HL-60/S4 (cell line): ENCODE results near the gene CTTNBP2.

ENCODE experiments used
- in situ Hi-C: fragments of 300-500 bp; cut with MboI; formaldehyde crosslinking; loops from 2 replicates; pipeline ENCODE4 v1.14.3; 2022; ENCODE audit warnings: low sequenced_read_pairs

Gene CTTNBP2

DNA sequence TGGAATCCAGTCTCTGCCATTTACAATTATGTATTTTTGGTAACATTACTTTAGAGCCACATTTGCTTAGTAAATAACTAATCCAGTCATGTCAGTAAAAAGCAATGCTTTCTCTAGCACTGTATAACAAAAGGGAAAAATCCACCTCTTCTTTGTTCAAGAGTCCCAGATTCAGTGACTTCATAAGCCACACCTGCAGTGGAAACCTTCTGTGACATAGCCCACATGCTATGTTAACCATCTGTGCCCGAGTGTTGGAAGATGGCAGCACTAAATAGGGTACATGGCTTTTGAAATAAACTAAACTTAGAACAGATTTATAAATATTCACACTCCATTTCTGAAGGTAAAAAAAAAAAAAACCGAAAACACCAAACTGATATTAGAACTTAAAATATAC, 83.0 kb downstream of the CTTNBP2 start:
- in situ Hi-C loops = no loop called here

DNA sequence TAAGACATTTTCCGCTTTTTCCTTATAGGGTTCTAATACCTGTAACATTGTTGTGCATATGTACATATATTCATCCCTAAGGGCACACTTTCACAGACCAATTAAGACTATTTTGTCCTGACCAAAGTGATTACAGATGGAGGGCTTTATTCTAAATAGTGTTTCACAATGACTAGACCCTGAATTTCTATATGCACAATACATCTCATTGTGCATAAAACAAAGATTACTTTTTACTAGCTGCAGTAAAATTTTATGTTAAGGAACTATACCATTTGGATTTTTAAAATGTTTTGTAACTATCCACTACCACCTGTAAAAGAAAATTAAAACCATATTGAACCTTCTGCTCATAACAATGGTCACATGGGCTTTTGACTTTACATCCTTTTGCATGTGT, 87.8 kb downstream of the CTTNBP2 start:
- in situ Hi-C loops = no loop called here

DNA sequence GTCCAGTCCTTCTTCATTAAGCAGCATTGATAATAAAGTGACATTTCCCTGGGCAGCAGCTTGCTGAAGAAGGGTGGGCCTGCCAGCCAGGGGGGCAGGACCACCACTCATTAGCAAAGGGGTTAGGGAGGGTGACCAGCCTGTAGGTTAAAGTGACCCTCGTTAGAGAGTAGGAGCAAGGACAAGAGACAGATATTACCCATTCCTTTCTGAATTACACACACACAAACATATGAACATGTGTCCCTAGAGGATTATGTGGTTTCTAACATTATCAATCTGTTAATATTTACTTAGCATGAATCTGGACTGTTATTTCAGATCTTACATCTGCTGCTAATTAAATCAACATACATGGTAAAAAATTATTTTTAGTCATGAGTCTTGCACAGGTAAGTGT, 88.9 kb downstream of the CTTNBP2 start:
- in situ Hi-C loops = no loop called here

DNA sequence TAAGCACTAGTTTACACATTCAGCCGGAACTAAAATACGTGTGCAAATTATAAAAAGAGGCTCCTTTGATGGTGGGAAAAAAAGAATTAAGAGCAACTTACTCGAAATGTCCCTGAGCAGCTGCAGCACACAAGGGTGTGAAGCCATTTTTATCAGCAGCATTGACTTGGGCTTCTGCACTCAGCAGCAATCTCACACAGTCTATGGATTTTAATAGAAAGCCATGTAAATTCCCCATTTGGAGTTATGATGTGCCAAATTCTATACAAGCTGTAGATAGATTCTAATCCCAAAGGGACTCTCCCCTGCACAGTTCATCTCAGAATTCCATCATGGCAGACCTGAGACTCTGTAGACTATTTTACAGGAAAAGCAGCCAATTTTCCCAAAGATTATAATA, 90.5 kb downstream of the CTTNBP2 start:
- in situ Hi-C loops = no loop called here

DNA sequence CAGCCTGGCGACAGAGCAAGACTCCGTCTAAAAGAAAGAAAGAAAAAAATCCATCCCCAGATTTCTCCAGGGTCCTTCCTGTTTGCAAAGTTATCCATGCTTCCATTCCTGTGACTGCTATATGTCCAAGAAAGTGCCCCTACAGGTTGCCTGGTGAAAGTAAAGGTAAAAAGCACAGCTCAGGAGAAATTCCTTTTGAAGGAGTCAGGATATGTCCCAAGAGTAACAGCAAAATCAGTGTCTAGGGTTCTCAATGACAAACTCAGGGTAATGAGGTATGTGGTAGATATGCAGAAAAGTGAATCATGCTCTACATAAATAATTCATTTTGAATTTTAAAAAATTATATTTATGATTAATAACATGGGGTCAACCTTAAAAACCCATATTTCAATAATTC, 91.5 kb downstream of the CTTNBP2 start:
- in situ Hi-C loops = no loop called here

DNA sequence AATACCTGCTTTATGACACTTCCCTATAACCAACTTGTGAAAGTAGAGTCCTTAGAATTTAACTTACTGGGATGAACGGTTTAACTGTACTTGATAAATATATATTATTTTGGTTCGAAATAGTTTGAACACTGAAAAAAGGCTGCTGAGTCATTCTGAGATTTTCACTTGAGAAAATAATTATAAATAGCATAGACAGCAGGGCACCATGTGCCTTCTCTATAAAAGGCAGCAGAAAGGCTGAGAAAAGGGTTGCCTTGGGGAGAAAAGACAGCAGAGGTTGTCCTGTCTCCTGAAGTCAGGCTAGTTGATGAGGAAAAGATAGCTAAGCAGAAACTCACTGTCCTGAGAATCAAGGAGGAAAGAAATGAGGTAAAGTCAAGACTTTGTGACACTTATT, 92.4 kb downstream of the CTTNBP2 start:
- in situ Hi-C loops = no loop called here

DNA sequence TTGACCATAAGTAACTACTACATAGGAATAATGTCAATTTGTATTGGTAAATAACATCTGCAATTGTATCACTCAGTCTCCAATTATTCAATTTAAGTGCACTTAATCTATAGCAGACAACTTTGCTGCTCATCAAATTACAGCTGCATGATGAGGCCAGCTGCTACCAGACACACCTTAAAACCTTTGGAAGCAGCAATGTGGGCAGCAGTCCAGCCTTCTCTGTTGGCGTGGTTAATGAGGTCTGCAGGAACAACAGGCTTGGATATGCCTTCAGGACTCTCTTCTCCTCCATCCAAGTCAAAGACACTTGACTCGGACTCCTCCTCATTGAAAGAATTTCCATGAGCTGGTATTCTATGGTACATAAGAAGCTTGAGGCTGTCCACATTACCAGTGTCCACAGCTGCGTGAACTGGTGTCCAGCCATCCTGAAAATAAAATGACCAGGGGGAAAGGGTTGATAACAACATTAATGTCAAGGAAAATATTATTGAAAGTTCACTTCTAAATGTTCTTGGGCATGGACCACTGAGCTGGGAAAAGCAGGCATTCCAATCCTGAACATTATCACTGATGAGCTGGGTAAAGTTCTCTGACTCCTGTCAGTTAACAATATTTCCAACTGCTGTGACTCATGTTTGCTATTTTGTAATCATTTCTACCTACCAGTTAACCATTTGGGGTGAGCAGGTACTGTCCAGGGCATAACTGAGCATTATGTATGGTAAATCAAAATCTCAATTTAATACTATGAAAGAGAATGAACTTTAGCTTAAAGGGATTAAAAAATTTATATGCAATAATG, 95.7 kb downstream of the CTTNBP2 start:
- in situ Hi-C loops = no loop called here

DNA sequence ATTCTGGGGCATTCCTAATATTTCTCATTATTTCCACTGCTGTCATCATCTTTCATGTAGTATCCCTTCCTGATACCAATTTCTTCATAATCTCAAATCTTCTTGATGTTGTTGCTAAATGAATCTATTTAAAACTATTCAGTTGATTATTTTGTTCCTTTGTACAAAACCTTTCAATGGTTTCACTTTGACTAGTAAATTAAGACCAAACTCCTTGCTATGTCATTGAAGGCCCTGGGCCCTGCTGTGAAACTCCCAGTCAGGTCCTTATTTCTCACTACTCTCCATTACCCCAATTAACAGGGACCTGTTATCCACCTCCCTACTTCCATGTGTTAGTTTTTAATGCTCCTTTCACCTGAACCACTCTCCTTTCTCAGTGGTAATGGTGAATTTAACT, 97.0 kb downstream of the CTTNBP2 start:
- in situ Hi-C loops = no loop called here

DNA sequence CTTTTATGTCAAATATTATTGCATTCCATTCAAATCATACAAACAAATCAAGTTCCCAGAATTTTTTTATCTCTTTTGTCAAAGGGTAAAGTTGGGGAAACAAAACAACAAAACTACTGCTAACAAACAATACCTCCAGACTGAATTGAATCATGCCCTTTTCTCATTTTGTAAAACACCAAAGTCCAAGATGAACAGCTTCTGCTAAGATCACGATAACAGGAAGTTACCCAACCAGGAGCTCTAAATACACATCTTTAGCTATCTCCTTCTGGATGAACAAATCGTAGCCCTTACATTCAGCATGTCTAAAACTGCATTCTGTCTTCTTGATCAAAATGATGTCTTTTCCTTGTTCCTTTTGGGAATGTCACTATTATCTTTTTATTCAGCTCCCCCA, 97.4 kb downstream of the CTTNBP2 start:
- in situ Hi-C loops = no loop called here

DNA sequence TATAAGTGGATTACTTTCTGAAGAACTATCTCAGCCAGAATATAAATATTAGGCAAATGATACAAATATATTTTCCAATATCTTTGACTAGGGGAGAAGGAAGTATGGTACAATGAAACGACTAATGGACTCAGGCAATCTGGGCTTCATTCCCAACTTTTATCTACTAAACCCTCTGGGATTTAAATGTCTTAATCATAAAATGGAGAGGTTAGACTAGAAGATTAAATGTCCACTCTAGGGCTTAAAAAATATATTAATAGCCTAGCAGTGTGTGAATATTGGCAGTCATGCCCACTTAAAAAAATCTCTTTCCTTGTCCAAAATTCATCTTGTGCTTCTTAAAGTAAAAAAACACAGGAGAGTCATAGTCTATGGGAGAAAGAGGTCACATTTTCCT, 98.3 kb downstream of the CTTNBP2 start:
- in situ Hi-C loops = no loop called here

DNA sequence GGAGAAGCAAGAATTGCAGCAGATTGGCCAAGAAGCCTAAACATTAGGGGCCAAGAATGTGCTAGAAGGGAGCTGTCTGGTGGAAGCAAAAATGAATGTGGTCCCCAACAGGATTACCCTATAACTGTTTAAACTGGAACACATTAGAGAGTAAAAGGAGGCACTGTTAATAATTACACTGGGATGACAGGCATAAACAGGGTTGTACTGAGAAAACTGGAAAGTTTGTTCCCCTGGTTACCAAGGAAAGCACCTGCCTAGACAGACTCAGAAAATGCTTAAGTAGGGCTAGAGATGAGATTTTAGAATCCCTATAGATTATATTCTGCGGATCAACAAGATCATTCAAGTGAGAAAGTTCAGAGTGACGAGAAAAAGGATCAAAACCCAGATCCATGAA, 100.8 kb downstream of the CTTNBP2 start:
- in situ Hi-C loops = no loop called here

DNA sequence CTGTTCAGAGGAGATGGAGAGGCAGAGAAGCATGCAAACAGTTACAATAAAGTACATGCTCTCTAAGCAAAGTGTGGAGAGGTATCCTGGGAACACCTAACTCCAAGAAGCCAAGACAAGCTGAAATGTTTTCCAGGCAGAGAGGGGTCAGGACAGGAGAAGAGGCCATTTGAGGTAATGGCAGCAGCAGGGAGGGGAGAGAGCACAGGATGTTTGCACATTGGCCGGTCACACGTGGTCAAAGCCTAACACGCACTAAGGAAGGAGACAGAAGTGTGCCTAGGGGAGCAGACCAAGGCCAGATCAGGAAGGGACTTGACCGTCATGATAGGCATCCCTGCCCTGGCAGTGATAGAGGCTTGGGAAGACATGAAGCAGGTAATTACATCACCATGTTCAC, 101.5 kb downstream of the CTTNBP2 start:
- in situ Hi-C loops = no loop called here

DNA sequence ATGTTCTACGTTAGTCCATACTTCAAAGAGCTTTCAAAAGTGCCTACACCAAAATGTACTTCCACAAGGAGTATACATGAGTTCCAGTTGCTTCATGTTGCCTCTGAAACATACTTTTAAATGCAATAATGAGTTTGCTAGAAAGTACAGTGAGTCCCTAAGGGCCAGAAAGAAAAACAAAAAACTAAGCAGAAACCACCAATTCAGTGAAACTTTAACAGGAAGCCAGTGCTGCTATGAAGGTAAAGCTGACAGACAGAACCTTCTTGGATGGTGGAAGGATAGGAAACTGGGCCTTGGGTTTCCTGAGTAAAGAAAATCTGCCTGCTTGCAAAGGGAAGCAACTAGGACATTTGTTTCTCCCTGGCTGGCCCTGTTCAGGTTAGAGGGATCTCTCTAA, 104.2 kb downstream of the CTTNBP2 start:
- in situ Hi-C loops = no loop called here

DNA sequence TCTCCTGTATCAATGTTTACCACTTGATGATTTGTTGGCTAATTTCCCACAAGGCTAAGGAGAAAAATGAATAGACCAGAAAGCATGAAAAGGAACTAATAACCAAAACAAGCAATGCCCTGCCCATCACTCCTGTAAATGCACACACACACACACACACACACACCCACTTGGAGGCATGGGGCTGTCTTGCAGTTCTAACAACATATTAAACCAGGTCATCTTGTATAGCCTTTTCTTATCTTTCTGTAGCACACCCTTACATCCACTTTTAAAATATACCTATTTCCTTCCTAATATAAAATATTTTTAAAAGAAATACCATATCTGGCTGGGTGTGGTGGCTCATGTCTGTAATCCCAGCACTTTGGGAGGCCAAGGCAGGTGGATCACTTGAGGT, 105.3 kb downstream of the CTTNBP2 start:
- in situ Hi-C loops = no loop called here

DNA sequence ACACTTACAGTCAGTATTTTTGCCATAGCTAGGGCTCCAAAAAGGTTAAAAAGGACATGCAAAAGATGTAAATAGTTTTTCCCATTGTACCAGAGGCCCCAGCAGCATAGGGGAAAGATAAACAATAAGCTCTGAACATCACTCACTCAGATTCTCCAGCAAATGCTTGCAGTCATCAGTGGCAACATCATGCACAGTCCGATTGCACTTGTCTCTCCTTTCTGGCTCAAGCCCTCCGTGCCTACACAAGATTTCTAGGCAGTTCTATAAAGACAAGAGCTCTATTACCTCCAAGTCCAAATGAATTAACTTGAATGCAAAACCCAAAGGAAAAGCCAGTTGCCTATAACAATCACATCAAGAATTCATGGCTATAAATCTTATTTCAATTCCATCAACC, 106.3 kb downstream of the CTTNBP2 start:
- in situ Hi-C loops = no loop called here

DNA sequence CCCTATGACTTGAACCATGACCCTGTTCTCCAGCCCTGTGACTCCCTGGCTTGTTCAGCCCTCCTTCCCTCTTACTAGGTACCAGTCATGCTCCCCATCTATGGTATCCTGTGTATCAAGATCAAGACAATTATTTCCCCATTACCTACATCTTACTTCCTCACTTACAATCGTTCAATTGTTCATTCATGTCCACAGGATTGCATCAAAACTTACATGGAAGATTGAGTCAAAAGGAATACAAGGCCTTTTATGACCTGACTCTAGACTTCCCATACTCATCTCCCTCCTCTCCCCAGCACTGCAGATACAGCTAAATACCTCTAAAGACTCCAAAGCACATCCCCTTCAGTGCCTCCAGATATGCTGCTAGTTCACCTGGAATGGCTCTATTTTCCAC, 109.2 kb downstream of the CTTNBP2 start:
- in situ Hi-C loops = no loop called here

DNA sequence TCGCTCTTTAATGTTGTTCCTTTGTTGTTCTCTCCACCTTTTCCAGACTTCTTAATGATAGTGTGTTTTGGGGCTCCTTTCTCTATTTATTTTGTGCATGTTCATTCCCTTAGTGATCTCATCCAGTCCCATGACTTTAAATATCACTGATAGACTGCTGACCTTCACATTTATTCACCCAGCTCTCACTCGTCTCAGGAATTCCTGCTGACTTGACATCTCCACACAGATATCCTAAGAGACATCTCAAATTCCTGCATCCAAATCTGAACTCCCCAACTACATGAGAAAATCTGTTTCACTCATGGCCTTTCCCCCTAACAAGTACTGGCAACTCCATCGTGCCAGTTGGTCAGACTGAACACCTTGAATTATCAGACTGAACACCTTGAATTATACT, 111.2 kb downstream of the CTTNBP2 start:
- in situ Hi-C loops = no loop called here

DNA sequence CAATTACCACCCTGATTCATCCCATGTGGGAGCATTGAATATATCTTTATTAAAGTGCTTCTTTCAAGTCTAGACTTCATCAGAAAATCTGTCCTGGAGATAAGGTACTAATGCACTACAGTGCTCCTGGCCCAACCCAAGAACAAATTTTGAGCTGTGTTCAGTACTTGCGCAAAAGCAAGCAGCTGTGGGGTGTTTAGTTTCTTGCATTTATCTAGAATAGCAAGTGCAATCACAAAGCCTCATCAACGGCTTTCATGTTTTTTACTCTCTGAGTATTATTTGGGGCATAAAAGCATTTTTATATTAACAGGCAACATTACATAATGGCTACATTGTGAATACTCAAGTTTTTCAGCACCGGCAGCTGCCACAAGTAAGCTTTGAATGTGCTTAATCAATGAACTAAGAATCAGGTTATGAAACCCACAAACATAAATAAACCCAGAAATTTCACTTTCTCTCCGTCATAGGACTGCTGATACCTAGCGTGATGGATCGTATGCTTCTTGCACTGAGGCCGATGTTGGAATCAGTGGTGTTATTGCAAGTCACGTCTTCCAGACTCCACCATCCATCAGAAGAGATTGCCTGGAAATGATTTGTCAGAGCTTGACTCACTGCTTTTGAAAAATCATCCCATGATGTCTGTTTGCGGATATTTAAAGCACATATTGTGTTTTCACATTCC, 113.1 kb downstream of the CTTNBP2 start:
- in situ Hi-C loops = no loop called here

DNA sequence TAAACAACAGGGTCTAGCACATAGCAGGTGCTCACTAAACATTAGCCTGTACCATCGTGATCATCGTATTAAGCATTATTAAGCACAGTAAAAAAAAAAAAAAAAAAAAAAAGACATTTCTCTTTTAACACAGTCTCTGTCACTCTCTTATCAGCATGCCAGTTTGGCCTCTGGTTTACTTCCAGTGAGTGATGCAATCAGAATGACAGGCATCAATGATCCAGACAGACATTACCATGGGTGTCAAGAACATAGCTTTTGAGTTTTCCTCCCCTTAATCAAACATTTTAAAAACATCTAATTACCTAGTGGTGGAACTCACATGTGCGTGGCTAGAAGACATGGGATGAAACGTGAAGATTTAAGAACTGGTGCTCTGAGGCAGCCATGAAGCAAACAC, 115.8 kb downstream of the CTTNBP2 start:
- in situ Hi-C loops = no loop called here

DNA sequence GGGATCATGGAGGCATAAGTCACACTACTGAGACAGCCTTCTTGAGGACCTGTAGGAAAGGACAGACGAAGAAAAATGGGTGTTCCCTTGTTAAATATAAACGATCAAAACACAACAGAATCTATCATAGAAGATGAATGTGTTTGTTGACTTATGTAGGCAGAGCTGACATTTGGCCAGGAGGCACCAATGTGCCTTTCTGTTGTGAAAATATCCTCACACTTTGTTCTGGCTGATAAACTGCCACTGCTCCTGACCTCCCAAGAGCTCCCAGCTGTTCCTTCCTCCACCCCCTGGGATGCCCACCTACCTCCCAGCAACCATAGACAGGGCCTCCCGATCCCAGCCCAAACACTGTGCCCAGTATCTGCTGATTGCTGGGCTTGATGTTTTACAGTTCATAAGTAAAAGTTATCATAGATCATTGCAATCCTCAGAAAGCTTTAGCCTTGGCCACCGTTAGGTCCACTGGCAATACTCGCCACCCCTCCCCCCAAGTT, 116.6 kb downstream of the CTTNBP2 start:
- in situ Hi-C loops = no loop called here

DNA sequence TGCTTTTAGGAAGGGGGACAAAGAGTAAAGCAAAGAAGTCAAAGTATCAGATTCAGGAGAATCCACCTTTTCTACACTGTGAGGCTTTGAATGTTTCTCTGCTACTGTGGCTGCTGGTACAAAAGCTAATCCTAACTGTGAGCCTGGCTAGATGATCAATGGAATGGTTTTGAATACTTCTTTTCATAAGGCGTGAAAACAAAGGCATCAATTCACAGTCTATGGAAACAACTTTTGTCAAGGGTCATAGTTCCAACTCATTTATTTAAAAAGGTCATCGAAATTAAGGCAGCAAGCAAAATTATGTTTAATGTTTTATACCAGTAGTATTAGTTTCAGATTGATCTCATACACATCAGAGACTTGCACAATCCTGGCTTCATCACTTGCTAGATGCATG, 118.1 kb downstream of the CTTNBP2 start:
- in situ Hi-C loops = no loop called here

DNA sequence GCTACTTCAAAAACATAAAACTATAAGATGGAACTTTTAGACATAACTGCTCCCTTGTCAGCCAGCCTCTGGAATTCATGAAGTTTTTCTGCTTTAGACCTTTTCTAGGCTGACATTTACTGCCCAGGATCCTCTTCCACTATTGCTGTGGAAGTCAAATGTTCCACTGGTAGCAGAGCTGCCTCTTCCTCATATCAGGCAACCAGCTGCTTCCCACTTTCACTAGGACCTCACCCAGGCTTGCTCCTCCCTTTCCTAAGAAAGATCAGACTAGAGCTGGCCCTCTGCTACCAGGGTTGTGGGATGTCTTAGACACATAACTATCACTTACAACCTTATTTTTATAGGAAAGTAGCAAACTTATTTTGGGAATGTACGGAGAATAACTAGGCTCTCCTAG, 121.5 kb downstream of the CTTNBP2 start:
- in situ Hi-C loops = no loop called here
